GM23248 (cell line): ENCODE results near the gene PICALM.

ENCODE experiments used
- EZH2 ChIP-seq: fragments of 200-600 bp; sonication (generic); IDR thresholded peaks from 2 replicates; pipeline ENCODE4 v1.6.1; 2018; ENCODE audit warnings: antibody characterized with exemption, mild to moderate bottlenecking; ENCODE audit not compliant: insufficient read depth, poor library complexity, severe bottlenecking
- EZH2phosphoT487 ChIP-seq: fragments of 200-600 bp; sonication (generic); IDR thresholded peaks from 2 replicates; pipeline ENCODE4 v1.6.1; 2018; ENCODE audit warnings: antibody characterized with exemption, moderate library complexity, mild to moderate bottlenecking, low read depth; ENCODE audit not compliant: insufficient read depth

DNA sequence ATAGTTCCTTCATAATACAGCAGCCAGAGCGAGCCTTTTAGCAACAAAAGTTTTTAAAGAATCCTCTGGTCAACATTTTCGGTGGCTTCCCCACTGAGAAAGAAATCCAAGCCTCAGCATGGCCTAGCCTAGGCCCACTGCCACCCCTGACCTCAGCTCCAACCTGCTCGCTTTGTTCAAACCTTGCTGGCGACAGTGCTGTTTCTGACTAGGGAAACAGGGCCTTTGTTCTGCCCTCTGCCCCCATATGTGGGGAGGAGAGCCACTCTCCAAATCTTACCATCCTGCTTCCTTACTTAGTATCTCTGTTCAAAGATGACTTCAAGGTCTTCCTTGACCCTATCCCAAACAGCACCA is 117.9 kb downstream of the PICALM start:
- TF ChIP-seq EZH2 (no peak), EZH2phosphoT487 (no peak)
